ENCODE data around the gene AP2A2.
"Not testable (repeated sequence)": the region's sequence is repeated elsewhere in the genome, so short reads cannot be mapped to it uniquely, and the experiment has no call there.

AP2A2 gene

DNA sequence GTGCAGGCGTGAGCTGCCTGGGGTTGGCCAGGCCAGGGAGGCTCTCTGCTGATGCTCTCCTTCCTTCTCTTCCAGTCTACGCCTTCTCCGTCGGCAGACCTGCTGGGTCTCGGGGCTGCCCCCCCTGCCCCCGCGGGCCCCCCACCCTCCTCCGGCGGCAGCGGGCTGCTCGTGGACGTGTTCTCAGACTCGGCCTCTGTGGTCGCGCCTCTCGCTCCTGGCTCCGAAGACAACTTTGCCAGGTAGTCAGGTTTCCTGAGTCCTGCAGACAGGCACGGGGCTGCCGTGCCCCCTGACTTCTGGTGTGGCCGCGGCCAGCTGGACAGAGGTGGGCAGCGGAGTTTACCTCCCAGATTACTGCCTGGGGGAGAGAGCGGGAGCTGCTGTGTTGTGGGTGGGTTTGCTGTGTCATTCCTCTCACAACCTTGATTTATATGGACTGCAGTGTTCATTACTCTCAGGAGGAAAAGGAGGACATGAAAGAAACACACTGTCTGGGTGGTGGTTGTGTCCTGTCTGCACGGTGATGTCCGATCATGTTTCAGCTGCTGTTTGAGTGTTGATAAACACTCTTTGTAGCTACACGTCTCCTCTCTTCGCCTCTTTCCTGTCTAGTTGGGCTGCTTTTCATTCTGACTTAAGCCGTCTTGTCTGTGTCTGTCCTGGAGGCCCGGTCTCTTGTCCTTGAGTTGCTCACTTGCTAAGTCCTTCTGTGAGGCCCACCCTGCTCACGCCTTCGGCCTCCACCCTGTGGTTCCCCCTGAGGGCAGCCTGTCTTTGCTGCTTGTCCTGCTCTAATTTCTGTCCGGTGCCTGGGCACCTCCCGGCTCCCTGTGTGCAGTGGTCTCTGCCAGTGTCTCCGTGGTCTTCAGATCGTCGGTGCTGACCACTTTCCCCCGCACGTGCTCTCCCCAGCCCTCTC lies 74.9 kb downstream of the AP2A2 start:
- DNase-seq, result no peak

DNA sequence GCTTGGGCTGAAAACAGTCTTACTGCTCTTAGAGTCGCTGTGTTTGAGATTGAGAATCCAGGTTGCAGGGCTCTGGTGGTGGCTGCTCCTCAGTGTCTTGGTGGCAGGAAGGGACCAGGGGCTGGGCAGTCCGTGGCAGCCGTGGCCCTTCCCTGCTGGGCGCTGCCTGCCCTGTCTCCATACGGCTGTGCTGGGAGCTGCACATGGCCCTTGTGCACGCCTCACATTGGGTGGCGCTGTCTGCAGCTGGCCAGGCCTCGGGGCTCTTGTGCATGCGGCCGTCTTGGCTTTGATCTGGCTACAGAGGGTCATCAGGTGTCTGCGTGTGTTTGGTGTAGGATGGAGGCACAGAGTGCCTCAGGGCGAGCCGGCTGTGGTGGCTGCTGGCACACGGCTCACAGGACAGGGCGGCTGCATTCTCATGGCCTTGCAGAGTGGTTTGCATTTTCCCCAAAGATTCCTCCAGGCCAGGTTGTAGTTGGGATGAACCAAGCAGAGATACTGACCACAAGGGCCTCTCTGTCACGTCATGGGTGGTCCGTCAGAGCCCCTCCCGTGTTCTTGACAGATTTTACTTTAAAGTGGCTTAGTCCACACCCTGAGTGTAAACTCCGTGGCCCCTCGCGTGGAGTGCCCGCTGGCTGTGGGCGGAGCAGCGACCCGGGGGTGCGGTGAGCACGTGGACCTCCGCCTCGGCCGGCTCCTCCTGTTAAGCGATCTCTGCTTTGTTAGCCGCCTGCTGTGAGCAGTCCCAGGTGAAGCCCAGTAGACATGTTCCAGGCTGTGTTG lies 76.1 kb downstream of the AP2A2 start:
- no peak for DNase-seq

DNA sequence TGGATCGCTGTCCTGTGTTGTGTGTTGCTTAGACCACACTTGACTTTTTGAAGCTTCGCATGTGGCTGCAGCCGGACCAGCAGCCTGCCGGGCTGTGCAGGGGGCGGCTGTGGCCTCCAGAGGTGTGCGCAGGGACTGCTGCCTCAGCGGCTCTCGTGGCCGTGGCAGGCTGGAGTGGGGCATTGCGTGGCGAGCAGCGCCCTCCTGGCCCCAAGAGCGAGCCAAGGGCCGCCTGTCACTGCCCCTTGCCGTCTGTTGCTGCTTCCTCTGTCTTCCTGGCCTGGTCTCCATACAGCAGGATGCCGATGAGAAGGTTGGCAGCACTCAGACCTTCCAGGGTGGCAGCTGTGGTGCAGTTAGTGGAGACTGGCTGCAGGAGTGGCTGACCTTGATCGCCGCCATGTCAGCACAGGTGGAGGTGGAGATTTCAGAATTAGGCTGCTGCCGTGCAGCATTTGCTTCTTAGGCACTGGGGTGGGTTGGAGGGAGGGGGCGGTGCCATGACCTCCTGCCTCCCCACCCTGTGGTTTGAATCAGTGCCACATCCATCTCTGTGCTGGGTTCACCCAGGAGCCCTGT lies 76.8 kb downstream of the AP2A2 start:
- DNase-seq, result no peak

DNA sequence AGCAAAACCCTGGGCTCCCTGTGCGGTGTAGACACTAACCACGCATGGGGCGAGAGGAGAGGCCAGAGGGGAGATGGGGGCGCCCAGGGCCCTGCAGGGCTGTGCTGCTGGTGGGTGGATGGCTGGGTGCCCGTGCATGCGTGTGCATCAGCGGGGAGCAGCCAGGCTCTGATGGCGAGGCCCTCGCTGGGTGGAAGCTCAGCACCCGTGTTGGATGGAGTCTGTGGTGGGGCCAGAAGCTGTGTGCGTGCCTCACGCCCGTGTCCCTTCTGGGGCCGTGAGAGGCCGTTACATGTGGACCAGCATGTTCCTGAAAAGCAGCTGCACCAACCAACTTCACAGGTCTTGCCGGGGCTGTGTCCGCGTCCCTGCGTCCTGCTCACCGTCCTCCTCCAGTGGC lies 77.5 kb downstream of the AP2A2 start:
- DNase-seq, result no peak

- DNase-seq, result no peak
Observed at GRCh38 chr11:1005928-1006327, 80.3 kb downstream of the AP2A2 start.

- no peak for DNase-seq
Observed at GRCh38 chr11:1006762-1007161, 81.1 kb downstream of the AP2A2 start.

DNA sequence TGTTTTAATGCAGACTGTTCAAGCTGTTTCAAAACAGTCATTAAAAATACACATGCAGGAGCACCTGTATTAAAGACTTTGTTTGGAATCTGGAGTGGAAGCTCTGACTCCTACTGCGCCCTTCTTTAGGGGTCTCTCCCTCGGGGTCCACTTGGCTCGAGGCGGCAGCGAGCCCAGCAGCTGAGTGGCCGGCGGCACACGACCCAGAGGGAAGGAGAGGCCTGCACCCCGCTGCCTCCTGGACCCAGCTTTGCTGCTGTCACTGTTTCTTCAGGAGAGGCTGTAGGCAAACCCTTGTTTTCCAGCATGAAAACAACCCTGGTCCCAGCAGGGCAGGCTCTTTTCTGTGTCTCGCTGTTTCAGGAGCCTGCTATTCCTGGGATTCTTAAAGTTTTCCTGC lies 81.6 kb downstream of the AP2A2 start:
- no peak for DNase-seq

GRCh38 chr11:1008001-1008802 lies 82.5 kb downstream of the AP2A2 start:
- no peak for DNase-seq

DNA sequence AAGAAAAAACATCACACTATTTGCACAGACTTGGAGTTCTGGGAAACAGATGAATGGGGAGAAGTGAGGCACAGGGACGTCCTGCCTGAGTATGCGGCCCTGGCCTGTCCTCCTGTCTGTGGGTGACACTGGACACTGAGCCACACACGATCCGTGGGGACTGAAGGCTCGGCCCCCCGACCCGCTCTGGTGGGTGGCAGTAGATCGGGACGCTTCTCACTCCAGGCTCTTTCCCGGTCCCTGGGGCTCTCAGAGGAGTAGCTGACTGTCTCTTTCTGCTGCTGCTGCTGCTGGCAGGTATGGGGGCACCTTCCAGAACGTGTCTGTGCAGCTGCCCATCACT lies 83.1 kb downstream of the AP2A2 start:
- DNase-seq, result no peak

GRCh38 chr11:1009371-1009770 lies 83.7 kb downstream of the AP2A2 start:
- DNase-seq, result no peak

DNA sequence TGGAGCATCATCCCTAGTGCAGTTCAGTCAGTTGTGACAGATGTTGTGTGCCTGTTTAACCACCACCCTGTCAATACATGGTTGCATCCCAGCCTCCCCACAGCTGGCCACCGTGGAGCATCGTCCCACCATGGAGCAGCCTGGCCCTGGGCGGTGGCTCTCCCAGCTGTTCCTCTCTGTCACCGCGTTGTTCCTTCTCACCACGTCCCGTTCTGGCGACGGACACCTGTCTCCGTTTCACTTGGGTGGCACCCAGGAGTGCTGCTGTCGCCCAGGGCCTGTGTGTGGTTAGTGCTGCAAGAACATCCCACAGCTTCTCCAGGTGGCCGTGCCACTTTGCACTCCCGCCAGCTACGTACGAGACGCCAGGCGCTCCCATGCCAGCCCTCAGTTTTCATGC lies 84.3 kb downstream of the AP2A2 start:
- no peak for DNase-seq

DNA sequence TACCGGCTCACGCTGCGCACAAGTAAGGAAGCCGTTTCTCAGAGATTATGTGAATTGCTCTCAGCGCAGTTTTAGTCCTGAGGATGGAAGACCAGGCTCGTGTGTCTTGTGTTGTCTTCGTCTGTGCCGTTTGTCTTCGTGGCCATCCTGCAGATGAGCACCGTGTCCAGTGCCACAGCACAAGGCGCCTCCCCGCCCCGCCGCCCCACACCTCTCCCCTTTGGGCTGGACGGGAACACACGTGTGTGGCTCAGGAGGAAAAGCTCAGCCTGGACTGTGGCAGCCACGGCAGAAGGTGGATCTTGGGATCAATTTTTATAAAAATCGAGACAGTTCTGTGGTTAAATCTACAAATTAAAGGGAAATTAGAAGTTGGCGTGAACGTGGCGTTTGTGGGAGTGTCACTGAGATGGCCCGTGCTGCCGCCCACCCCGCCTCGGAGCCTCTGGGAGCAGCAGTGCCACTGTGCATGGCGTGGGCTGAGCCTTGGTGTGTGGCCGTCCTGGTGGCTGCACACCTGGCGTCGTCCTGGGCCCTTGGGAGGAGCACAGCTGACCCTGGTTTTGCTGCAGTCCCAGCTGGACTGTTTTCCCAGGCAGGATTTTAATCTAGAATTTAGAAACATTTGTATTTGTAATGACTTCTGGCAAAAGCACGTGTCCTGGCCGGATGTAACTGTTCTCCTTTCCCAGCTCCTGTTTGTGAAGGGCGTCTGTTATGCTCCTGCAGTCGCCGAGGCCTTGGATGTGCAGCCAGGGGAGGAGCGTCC lies 85.1 kb downstream of the AP2A2 start:
- DNase-seq, result no peak

- DNase-seq, result no peak
Observed at GRCh38 chr11:1011320-1011698, 85.6 kb downstream of the AP2A2 start.

GRCh38 chr11:1012291-1012690 lies 86.6 kb downstream of the AP2A2 start:
- DNase-seq, result no peak

DNA sequence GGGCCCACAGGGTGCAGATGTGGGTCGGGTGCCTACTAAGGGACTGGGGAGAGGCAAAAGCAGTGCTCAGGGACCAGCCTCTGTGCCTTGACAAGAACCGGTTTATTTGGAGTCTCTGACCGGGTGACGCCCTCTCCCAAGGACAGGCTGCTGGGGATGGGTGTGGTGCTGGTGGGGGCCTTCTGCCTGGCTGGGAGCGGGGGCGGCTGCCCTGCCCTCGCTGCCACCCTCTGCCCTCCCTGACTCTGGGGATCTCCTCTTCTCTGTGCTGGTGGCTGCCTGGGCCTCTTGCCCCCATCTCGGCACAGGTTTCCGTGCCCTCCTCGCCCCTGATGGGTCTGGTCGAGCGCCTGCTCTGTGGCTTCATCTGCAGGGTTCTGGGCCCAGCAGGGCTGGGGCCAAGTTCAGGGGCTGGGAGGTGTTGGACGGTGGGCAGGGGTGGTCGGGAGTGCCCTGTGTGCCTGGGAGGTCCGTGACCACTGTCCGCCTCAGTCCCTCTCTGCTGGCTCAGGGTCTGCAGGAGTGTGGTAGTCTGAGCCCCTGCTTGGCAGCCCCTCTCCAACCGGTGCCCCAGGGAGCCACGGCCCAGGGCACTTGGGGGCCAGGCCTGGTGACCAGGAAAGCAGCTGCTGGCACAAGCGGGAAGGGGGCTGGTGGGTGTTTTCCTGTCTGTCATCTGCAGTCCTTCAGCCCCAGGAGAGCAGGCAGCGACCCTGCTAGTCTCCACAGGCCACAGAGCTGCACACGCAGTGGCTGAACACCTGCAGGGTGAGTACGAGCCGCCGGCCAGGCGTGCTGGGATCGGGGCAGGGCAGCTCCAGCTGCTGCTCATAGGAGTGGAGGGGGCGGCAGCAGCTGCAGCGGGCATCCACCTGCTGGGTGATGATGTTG lies 87.3 kb downstream of the AP2A2 start:
- DNase-seq, result no peak

DNA sequence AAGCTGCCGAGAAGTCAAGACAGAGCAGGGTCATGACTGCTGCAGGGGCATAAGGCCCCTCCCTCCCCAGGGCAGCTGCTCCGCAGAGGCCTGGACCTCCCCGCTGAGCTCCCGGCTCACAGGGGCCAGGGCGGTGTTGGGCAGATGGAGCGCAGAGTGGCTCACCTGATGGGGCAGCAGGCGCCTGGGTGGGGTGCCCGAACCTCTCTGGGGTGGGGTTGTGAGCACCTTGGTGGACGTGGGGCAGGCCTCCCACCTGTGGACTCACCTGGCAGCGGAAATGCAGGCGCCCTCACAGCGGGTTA lies 87.9 kb downstream of the AP2A2 start:
- DNase-seq, result no peak

GRCh38 chr11:1014276-1014675 lies 88.6 kb downstream of the AP2A2 start:
- DNase-seq, result no peak

- no peak for DNase-seq
Observed at GRCh38 chr11:1015064-1015463, 89.4 kb downstream of the AP2A2 start.

DNA sequence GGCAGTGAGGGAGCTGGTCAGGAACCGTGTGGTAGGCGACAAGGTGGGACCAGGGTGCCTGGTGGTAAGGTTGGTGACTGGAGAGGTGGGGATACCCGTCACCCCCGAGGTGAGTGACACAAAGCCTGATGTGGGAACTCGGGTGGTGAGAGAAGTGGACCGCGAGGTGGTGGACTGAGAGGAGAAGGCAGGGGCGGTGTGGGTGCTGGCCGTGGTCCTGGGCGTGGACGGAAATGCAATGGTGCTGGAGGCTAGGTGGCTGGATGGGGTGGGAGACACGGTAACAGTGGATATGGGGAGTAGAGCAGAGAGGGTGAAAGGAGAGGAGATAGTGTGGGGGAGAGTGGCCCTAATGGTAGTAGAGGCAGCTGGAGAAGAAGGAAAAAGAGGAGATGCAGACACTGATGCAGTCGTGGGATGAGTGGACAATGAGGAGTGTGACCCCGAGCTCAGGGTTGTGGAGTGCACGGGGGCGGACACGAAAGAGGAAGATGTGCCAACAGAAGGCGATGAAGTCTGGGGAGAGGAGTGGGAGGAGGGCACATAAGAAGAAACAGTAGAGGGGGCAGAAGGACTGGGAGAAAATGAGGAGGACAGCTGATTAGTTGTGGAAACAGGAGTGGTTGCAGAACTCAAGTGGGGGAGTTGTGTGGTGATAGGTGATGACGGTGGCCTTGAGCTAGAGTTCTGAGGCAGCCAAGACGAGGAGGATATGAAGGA lies 90.3 kb downstream of the AP2A2 start:
- DNase-seq, result no peak

DNA sequence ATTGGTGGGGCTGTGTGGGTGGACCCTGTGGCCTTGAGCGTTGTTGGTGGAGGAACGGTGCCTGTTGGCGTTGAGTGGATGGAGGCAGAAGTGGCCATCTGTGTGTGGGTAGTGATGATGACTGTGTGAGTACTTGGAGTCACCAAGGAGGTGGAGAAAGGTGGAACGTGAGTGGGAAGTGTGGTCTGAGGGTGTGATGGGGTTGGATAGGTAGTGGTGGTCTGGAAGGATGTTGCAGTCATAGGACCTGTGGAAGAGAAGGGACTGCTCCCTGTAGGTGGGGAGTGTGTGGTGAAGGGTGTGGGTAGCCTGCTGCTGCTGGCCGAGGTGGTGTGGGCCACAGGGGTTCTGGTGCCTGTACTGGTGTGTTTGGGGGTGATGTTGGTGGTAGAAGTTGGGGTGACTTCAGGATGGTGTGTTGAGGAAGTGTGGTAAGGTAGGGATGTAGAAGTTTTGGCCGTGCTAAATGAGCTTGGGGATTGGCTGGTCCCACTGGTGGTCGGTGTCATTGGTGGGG lies 91.0 kb downstream of the AP2A2 start:
- DNase-seq, result not testable (repeated sequence)

Measured in EL (cell line).